GM12878 (cell line): ENCODE measurements around the gene DNHD1. TPM values are rescaled to one million over a fixed set of nuclear protein-coding genes. Genes with fewer than 3 reads are reported as not detected.

Source experiments
- ATAC-seq: fragments of 200-7000 bp; cut with Tn5 transposase; 3 replicates; pipeline ENCODE4 v1.9.1; 2020; ENCODE audit warnings: mild to moderate bottlenecking, moderate library complexity
- BruUV-seq: library from RNA; stranded (reverse); fragments of 400-500 nt; replicated peaks from 2 replicates; lab custom pipeline; 2021; lab: Mats Ljungman, UMichigan
- CTCF ChIA-PET: fragments of 300-600 bp; sonication (Branson Sonifier 250); formaldehyde crosslinking; extraction: SDS; loops from one replicate; lab custom pipeline; 2021; ENCODE audit warnings: inconsistent platforms; lab: Yijun Ruan, JAX
- POLR2A ChIA-PET: fragments of 350-600 bp; formaldehyde crosslinking; extraction: SDS; loops from one replicate; lab custom pipeline; 2021; ENCODE audit warnings: inconsistent platforms; lab: Charles Lee
- RAD21 ChIA-PET: fragments of 300-600 bp; sonication (Branson Sonifier 250); formaldehyde crosslinking; loops from one replicate; lab custom pipeline; 2023; ENCODE audit warnings: antibody characterized with exemption; ENCODE audit not compliant: unreplicated experiment; lab: Charles Lee
- SMC1A ChIA-PET: fragments of 300-600 bp; sonication (Branson Sonifier 250); formaldehyde crosslinking; loops from one replicate; lab custom pipeline; 2023; ENCODE audit not compliant: unreplicated experiment, uncharacterized antibody; lab: Charles Lee
- DNase-seq: peaks from one replicate; pipeline ENCODE4 v3.0.0-alpha.2; 2011; ENCODE audit warnings: low read depth, low spot score
- FAIRE-seq: peaks from 3 replicates; lab custom pipeline; 2011; peaks lifted over from hg19 to GRCh38; lab: Jason Lieb, UNC
- H2AFZ ChIP-seq: 2 replicates; pipeline ENCODE4 v1.6.0; 2011; ENCODE audit warnings: low read depth, low read length, control low read depth; ENCODE audit not compliant: control insufficient read depth
- H3K27ac ChIP-seq: 2 replicates; pipeline ENCODE4 v1.5.1; 2011; ENCODE audit warnings: control low read depth; ENCODE audit not compliant: control insufficient read depth, insufficient read depth
- H3K27me3 ChIP-seq, 2 experiments: replicated peaks in 1 of 2; 2 replicates each; pipeline versions ENCODE4 v1.6.0 to v1.6.1; 2011; ENCODE audit warnings: low read length in 1 of 2; ENCODE audit not compliant: control insufficient read depth in 2 of 2, insufficient read depth in 2 of 2
- H3K36me3 ChIP-seq, 2 experiments: 2 replicates each; pipeline ENCODE4 v1.5.1; 2011; ENCODE audit warnings: low read length in 1 of 2; ENCODE audit not compliant: control insufficient read depth in 2 of 2, insufficient read depth in 2 of 2
- H3K4me1 ChIP-seq: 2 replicates; pipeline ENCODE4 v1.6.1; 2011; ENCODE audit warnings: mild to moderate bottlenecking, low read length, moderate library complexity, mixed read lengths; ENCODE audit not compliant: control insufficient read depth, insufficient read depth
- H3K4me2 ChIP-seq: 2 replicates; pipeline ENCODE4 v1.6.0; 2011; ENCODE audit warnings: control low read depth; ENCODE audit not compliant: control insufficient read depth, insufficient read depth
- H3K4me3 ChIP-seq: fragments of 200-600 bp; sonication (generic); 2 replicates; pipeline ENCODE4 v1.5.1; 2016
- H3K79me2 ChIP-seq: 2 replicates; pipeline ENCODE4 v1.6.0; 2011; ENCODE audit warnings: low read length; ENCODE audit not compliant: control insufficient read depth, insufficient read depth
- H3K9ac ChIP-seq: 2 replicates; pipeline ENCODE4 v1.8.0; 2011; ENCODE audit warnings: low read length, control low read depth, mixed read lengths; ENCODE audit not compliant: control insufficient read depth, insufficient read depth
- H3K9me3 ChIP-seq: replicated peaks from 3 replicates; pipeline ENCODE4 v1.5.1; 2011; ENCODE audit warnings: mild to moderate bottlenecking, low read length; ENCODE audit not compliant: control insufficient read depth, insufficient read depth
- H4K20me1 ChIP-seq: 2 replicates; pipeline ENCODE4 v1.6.0; 2011; ENCODE audit not compliant: control insufficient read depth, insufficient read depth
- CEBPZ ChIP-seq: fragments of 150-350 bp; IDR thresholded peaks from 2 replicates; pipeline ENCODE4 v1.6.1; 2016; ENCODE audit warnings: low read depth, low read length
- EED ChIP-seq: sonication (generic); IDR thresholded peaks from 2 replicates; pipeline ENCODE4 v1.6.1; 2016; ENCODE audit warnings: antibody characterized with exemption, low read depth
- NFXL1 ChIP-seq: fragments of 450-650 bp; IDR thresholded peaks from 2 replicates; pipeline ENCODE4 v1.6.1; 2017; ENCODE audit warnings: antibody characterized with exemption, mild to moderate bottlenecking, borderline replicate concordance
- RCOR1 ChIP-seq: conservative IDR thresholded peaks from 2 replicates; pipeline ENCODE4 v1.6.1; 2012; ENCODE audit warnings: low read depth, low read length, improper control_type of control experiment
- ZBED1 ChIP-seq: IDR thresholded peaks from 2 replicates; pipeline ENCODE4 v1.6.1; 2016; ENCODE audit warnings: borderline replicate concordance
- WGBS: methylation state at CpG from one replicate; pipeline ENCODE4 v1.1.6; 2016; ENCODE audit warnings: low lambda C conversion rate; ENCODE audit not compliant: insufficient replicate concordance, insufficient coverage; ENCODE audit errors: missing lambda C conversion rate; 5-methylcytosine and 5-hydroxymethylcytosine counted together
- in situ Hi-C: fragments of 300-500 bp; cut with MboI; formaldehyde crosslinking; loops from 9 replicates; pipeline ENCODE4 v1.14.3; 2018; ENCODE audit warnings: mixed read lengths
- intact Hi-C: fragments of 100-400 bp; cut with micrococcal nuclease; formaldehyde crosslinking; loops from one replicate; pipeline ENCODE4 v1.14.2; 2022; ENCODE audit not compliant: unreplicated experiment
- polyA plus RNA-seq, 11 experiments: library from polyadenylated mRNA; depleted of rRNA in 4 of 11; unstranded in 6 of 11; stranded (reverse) in 5 of 11; fragments of >200 nt; fragmentation: Nextera tagmentation in 4 of 11; fragmentation: Illumina TruSeq in 1 of 11; extraction: Ambion mirVana in 4 of 11; extraction: Trizol in 1 of 11; gene quantifications; 1 replicate in 1 of 11; 2 replicates in 10 of 11; pipeline versions ENCODE4 v1.2.1 to v1.2.3, GENCODE V29; 2011 to 2016; ENCODE audit warnings: inconsistent platforms in 2 of 11, missing spikeins in 2 of 11, low read depth in 1 of 11
- total RNA-seq, 4 experiments: library from RNA; depleted of rRNA in 3 of 4; stranded (reverse); fragments of >200 nt in 3 of 4; fragmentation: Illumina TruSeq in 1 of 4; extraction: Trizol in 1 of 4; gene quantifications; 2 replicates each; pipeline versions ENCODE4 v1.2.1 to v1.2.3, GENCODE V29; 2013 to 2021
- TF ChIP-seq, protein P1 (sequence below): fragments of 450-650 bp; formaldehyde crosslinking; IDR thresholded peaks from 2 replicates; pipeline ENCODE4 v1.4.0; 2020; ENCODE audit warnings: mild to moderate bottlenecking, moderate library complexity
- TF ChIP-seq, protein P2 (sequence below): IDR thresholded peaks from 2 replicates; pipeline ENCODE4 v1.6.1; 2012; ENCODE audit warnings: low read depth, low read length, improper control_type of control experiment

Gene DNHD1
- total and polyA plus RNA-seq, 10 of the 15 experiments (the other 5 are each of a cell fraction or from before 2014, with no cell fraction given), result 0.99 to 16.9 (median 8.6) TPM

GRCh38 chr11:6545917-6546605, 49.0 kb downstream of the DNHD1 start:
- RAD21 ChIA-PET, result no interaction called here
- CTCF ChIA-PET, result interaction anchor here (0.9 to 1.2 kb wide), 2 partner anchors 160 to 211 kb away, joined by 3 read pairs; no protein-coding TSS in a partner anchor
- Histone ChIP-seq H3K27ac (no peak overlapping the region), H3K9me3 (no peaks in the 10 kb centered on the region), H3K9ac (no peak overlapping the region), H3K79me2 (no peaks in the 10 kb centered on the region), H3K4me1 (no peaks in the 10 kb centered on the region), H3K4me3 (no peak overlapping the region), H2AFZ (no peak overlapping the region), H3K36me3 (peaks cover 0 to 2% of the 10 kb centered on the region in 2 experiments; a peak in 2 of 4 replicates), H3K4me2 (no peak overlapping the region), H4K20me1 (no peaks in the 10 kb centered on the region), H3K27me3 (no peaks in the 10 kb centered on the region)
- FAIRE-seq, result no peak
- in situ Hi-C loops (no loop called here), intact Hi-C loops (no loop called here)
- no peak for TF ChIP-seq NFXL1
- no peak for TF ChIP-seq RCOR1
- TF ChIP-seq CEBPZ, result no peak
- no peak for TF ChIP-seq ZBED1
- TF ChIP-seq, protein P1, sequence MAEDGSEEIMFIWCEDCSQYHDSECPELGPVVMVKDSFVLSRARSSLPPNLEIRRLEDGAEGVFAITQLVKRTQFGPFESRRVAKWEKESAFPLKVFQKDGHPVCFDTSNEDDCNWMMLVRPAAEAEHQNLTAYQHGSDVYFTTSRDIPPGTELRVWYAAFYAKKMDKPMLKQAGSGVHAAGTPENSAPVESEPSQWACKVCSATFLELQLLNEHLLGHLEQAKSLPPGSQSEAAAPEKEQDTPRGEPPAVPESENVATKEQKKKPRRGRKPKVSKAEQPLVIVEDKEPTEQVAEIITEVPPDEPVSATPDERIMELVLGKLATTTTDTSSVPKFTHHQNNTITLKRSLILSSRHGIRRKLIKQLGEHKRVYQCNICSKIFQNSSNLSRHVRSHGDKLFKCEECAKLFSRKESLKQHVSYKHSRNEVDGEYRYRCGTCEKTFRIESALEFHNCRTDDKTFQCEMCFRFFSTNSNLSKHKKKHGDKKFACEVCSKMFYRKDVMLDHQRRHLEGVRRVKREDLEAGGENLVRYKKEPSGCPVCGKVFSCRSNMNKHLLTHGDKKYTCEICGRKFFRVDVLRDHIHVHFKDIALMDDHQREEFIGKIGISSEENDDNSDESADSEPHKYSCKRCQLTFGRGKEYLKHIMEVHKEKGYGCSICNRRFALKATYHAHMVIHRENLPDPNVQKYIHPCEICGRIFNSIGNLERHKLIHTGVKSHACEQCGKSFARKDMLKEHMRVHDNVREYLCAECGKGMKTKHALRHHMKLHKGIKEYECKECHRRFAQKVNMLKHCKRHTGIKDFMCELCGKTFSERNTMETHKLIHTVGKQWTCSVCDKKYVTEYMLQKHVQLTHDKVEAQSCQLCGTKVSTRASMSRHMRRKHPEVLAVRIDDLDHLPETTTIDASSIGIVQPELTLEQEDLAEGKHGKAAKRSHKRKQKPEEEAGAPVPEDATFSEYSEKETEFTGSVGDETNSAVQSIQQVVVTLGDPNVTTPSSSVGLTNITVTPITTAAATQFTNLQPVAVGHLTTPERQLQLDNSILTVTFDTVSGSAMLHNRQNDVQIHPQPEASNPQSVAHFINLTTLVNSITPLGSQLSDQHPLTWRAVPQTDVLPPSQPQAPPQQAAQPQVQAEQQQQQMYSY, result no peak
- TF ChIP-seq, protein P2, sequence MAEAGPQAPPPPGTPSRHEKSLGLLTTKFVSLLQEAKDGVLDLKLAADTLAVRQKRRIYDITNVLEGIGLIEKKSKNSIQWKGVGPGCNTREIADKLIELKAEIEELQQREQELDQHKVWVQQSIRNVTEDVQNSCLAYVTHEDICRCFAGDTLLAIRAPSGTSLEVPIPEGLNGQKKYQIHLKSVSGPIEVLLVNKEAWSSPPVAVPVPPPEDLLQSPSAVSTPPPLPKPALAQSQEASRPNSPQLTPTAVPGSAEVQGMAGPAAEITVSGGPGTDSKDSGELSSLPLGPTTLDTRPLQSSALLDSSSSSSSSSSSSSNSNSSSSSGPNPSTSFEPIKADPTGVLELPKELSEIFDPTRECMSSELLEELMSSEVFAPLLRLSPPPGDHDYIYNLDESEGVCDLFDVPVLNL, result no peak
- no peak for TF ChIP-seq EED
- ATAC-seq, result no peak
- SMC1A ChIA-PET, result no interaction called here
- POLR2A ChIA-PET, result no interaction called here
- no TSS peak for BruUV-seq
- DNase-seq, result no peak
- WGBS, result 97% methylated on average over 14 of the region's 14 CpGs
